ENCODE data around the gene TLCD5.

TLCD5 gene

GRCh38 chr11:120365512-120365911 is 40.4 kb downstream of the TLCD5 start:
- Histone ChIP-seq H3K18ac (ENCODE audit: low read length) (no peak overlapping the region), H3K4me3 (ENCODE audit: low read length in 2 of 2) (no peak overlapping the region), H3K4me2 (ENCODE audit: insufficient read depth, low read length, poor library complexity, severe bottlenecking) (no peak overlapping the region), H3K9me3 (replicated peaks in 1 of 2; ENCODE audit: control insufficient read depth in 2 of 2, insufficient read depth in 1 of 2, low read depth in 1 of 2, low read length in 2 of 2) (peaks cover 0 to 16% of the 10 kb centered on the region in 2 donors), H2BK5ac (ENCODE audit: low read length) (no peak overlapping the region), H3K79me1 (ENCODE audit: low read depth, low read length) (no peaks in the 10 kb centered on the region), H2AK5ac (ENCODE audit: low read depth, low read length) (no peak overlapping the region), H2BK120ac (ENCODE audit: low read depth, low read length) (no peak overlapping the region), H3K27me3 (ENCODE audit: control insufficient read depth in 3 of 3, insufficient read depth in 3 of 3, low read depth in 1 of 3, low read length in 3 of 3) (no peaks in the 10 kb centered on the region), H3K4ac (ENCODE audit: low read length) (no peak overlapping the region), H2BK15ac (ENCODE audit: low read length) (no peak overlapping the region), H3K27ac (replicated peaks; ENCODE audit: low read length) (no peak overlapping the region), H2BK12ac (ENCODE audit: low read length) (no peak overlapping the region), H3K14ac (ENCODE audit: low read length) (no peak overlapping the region), H4K91ac (ENCODE audit: low read depth, low read length, poor library complexity) (no peak overlapping the region), H3K36me3 (replicated peaks in 1 of 2; ENCODE audit: control insufficient read depth in 2 of 2, insufficient read depth in 2 of 2, low read length in 2 of 2) (no peaks in the 10 kb centered on the region), H2AFZ (ENCODE audit: low read length) (no peak overlapping the region), H3K4me1 (ENCODE audit: control insufficient read depth in 2 of 2, insufficient read depth in 1 of 2, low read depth in 1 of 2, low read length in 2 of 2) (no peaks in the 10 kb centered on the region), H3K23ac (ENCODE audit: low read depth, low read length, poor library complexity) (no peak overlapping the region), H3K9ac (ENCODE audit: low read depth, low read length, poor library complexity) (no peak overlapping the region), H4K8ac (ENCODE audit: low read depth, low read length) (no peak overlapping the region)
- DNase-seq (ENCODE audit: low spot score): no peak

GRCh38 chr11:120372296-120372695 is 47.2 kb downstream of the TLCD5 start:
- H4K91ac ChIP-seq (ENCODE audit: low read depth, low read length, poor library complexity): no peak overlapping the region
- H3K9ac ChIP-seq (ENCODE audit: low read depth, low read length, poor library complexity): no peak overlapping the region
- no peak overlapping the region for H3K4me2 ChIP-seq (ENCODE audit: insufficient read depth, low read length, poor library complexity, severe bottlenecking)
- no peak overlapping the region for H3K27ac ChIP-seq (replicated peaks; ENCODE audit: low read length)
- no peak overlapping the region for H4K8ac ChIP-seq (ENCODE audit: low read depth, low read length)
- H2BK120ac ChIP-seq (ENCODE audit: low read depth, low read length): no peak overlapping the region
- H3K4ac ChIP-seq (ENCODE audit: low read length): no peak overlapping the region
- H3K27me3 ChIP-seq (ENCODE audit: control insufficient read depth in 3 of 3, insufficient read depth in 3 of 3, low read depth in 1 of 3, low read length in 3 of 3): no peaks in the 10 kb centered on the region
- no peak overlapping the region for H2BK15ac ChIP-seq (ENCODE audit: low read length)
- H3K36me3 ChIP-seq (replicated peaks in 1 of 2; ENCODE audit: control insufficient read depth in 2 of 2, insufficient read depth in 2 of 2, low read length in 2 of 2): peaks cover 0 to 2% of the 10 kb centered on the region in 2 donors
- DNase-seq (ENCODE audit: low spot score): no peak
- peaks cover 1% of the 10 kb centered on the region for H3K79me1 ChIP-seq (ENCODE audit: low read depth, low read length)
- no peak overlapping the region for H2AK5ac ChIP-seq (ENCODE audit: low read depth, low read length)
- H3K18ac ChIP-seq (ENCODE audit: low read length): no peak overlapping the region
- H2BK5ac ChIP-seq (ENCODE audit: low read length): no peak overlapping the region
- no peaks in the 10 kb centered on the region for H3K4me1 ChIP-seq (ENCODE audit: control insufficient read depth in 2 of 2, insufficient read depth in 1 of 2, low read depth in 1 of 2, low read length in 2 of 2)
- H2BK12ac ChIP-seq (ENCODE audit: low read length): no peak overlapping the region
- no peak overlapping the region for H3K14ac ChIP-seq (ENCODE audit: low read length)
- no peak overlapping the region for H3K23ac ChIP-seq (ENCODE audit: low read depth, low read length, poor library complexity)
- no peak overlapping the region for H3K4me3 ChIP-seq (ENCODE audit: low read length in 2 of 2)
- H3K9me3 ChIP-seq (replicated peaks in 1 of 2; ENCODE audit: control insufficient read depth in 2 of 2, insufficient read depth in 1 of 2, low read depth in 1 of 2, low read length in 2 of 2): peaks cover 0 to 5% of the 10 kb centered on the region in 2 donors
- no peak overlapping the region for H2AFZ ChIP-seq (ENCODE audit: low read length)

- no peak overlapping the region for H3K23ac ChIP-seq (ENCODE audit: low read depth, low read length, poor library complexity)
- no peak overlapping the region for H3K18ac ChIP-seq (ENCODE audit: low read length)
- H2AFZ ChIP-seq (ENCODE audit: low read length): no peak overlapping the region
- DNase-seq (ENCODE audit: low spot score): no peak
- H3K14ac ChIP-seq (ENCODE audit: low read length): no peak overlapping the region
- no peaks in the 10 kb centered on the region for H3K27me3 ChIP-seq (ENCODE audit: control insufficient read depth in 3 of 3, insufficient read depth in 3 of 3, low read depth in 1 of 3, low read length in 3 of 3)
- WGBS, 2 donors (ENCODE audit: extremely low coverage in 2 of 2, insufficient read length in 2 of 2, insufficient replicate concordance in 1 of 2): no CpG with 5 or more reads among the region's 3 CpGs
- H3K4ac ChIP-seq (ENCODE audit: low read length): no peak overlapping the region
- no peak overlapping the region for H2BK15ac ChIP-seq (ENCODE audit: low read length)
- H3K4me3 ChIP-seq (ENCODE audit: low read length in 2 of 2): no peak overlapping the region
- no peak overlapping the region for H2BK120ac ChIP-seq (ENCODE audit: low read depth, low read length)
- no peak overlapping the region for H4K8ac ChIP-seq (ENCODE audit: low read depth, low read length)
- H2BK12ac ChIP-seq (ENCODE audit: low read length): no peak overlapping the region
- no peak overlapping the region for H2AK5ac ChIP-seq (ENCODE audit: low read depth, low read length)
- H3K9me3 ChIP-seq (replicated peaks in 1 of 2; ENCODE audit: control insufficient read depth in 2 of 2, insufficient read depth in 1 of 2, low read depth in 1 of 2, low read length in 2 of 2): peaks cover 0 to 22% of the 10 kb centered on the region in 2 donors
- H2BK5ac ChIP-seq (ENCODE audit: low read length): no peak overlapping the region
- no peak overlapping the region for H3K9ac ChIP-seq (ENCODE audit: low read depth, low read length, poor library complexity)
- H3K27ac ChIP-seq (replicated peaks; ENCODE audit: low read length): no peak overlapping the region
- H3K79me1 ChIP-seq (ENCODE audit: low read depth, low read length): peaks cover 2% of the 10 kb centered on the region
- no peak overlapping the region for H3K4me2 ChIP-seq (ENCODE audit: insufficient read depth, low read length, poor library complexity, severe bottlenecking)
- peaks cover 0 to 3% of the 10 kb centered on the region in 2 donors for H3K36me3 ChIP-seq (replicated peaks in 1 of 2; ENCODE audit: control insufficient read depth in 2 of 2, insufficient read depth in 2 of 2, low read length in 2 of 2)
- H3K4me1 ChIP-seq (ENCODE audit: control insufficient read depth in 2 of 2, insufficient read depth in 1 of 2, low read depth in 1 of 2, low read length in 2 of 2): no peaks in the 10 kb centered on the region
- no peak overlapping the region for H4K91ac ChIP-seq (ENCODE audit: low read depth, low read length, poor library complexity)
These were observed 50.0 kb downstream of the TLCD5 start for GRCh38 chr11:120375076-120375475.

- no peak overlapping the region for H3K27ac ChIP-seq (replicated peaks; ENCODE audit: low read length)
- H2AK5ac ChIP-seq (ENCODE audit: low read depth, low read length): no peak overlapping the region
- H3K4ac ChIP-seq (ENCODE audit: low read length): no peak overlapping the region
- H3K79me1 ChIP-seq (ENCODE audit: low read depth, low read length): peaks cover 2% of the 10 kb centered on the region
- peaks cover 2 to 22% of the 10 kb centered on the region in 2 donors for H3K9me3 ChIP-seq (replicated peaks in 1 of 2; ENCODE audit: control insufficient read depth in 2 of 2, insufficient read depth in 1 of 2, low read depth in 1 of 2, low read length in 2 of 2)
- WGBS, 2 donors (ENCODE audit: extremely low coverage in 2 of 2, insufficient read length in 2 of 2, insufficient replicate concordance in 1 of 2): no CpG with 5 or more reads among the region's 6 CpGs
- H3K18ac ChIP-seq (ENCODE audit: low read length): no peak overlapping the region
- no peak overlapping the region for H3K23ac ChIP-seq (ENCODE audit: low read depth, low read length, poor library complexity)
- H3K14ac ChIP-seq (ENCODE audit: low read length): no peak overlapping the region
- H3K4me2 ChIP-seq (ENCODE audit: insufficient read depth, low read length, poor library complexity, severe bottlenecking): no peak overlapping the region
- no peak overlapping the region for H3K9ac ChIP-seq (ENCODE audit: low read depth, low read length, poor library complexity)
- H3K27me3 ChIP-seq (ENCODE audit: control insufficient read depth in 3 of 3, insufficient read depth in 3 of 3, low read depth in 1 of 3, low read length in 3 of 3): no peaks in the 10 kb centered on the region
- H2BK15ac ChIP-seq (ENCODE audit: low read length): no peak overlapping the region
- DNase-seq (ENCODE audit: low spot score): no peak
- no peak overlapping the region for H4K8ac ChIP-seq (ENCODE audit: low read depth, low read length)
- H3K4me1 ChIP-seq (ENCODE audit: control insufficient read depth in 2 of 2, insufficient read depth in 1 of 2, low read depth in 1 of 2, low read length in 2 of 2): no peaks in the 10 kb centered on the region
- H4K91ac ChIP-seq (ENCODE audit: low read depth, low read length, poor library complexity): no peak overlapping the region
- H2BK120ac ChIP-seq (ENCODE audit: low read depth, low read length): no peak overlapping the region
- H2BK12ac ChIP-seq (ENCODE audit: low read length): no peak overlapping the region
- peaks cover 0 to 3% of the 10 kb centered on the region in 2 donors for H3K36me3 ChIP-seq (replicated peaks in 1 of 2; ENCODE audit: control insufficient read depth in 2 of 2, insufficient read depth in 2 of 2, low read length in 2 of 2)
- H2AFZ ChIP-seq (ENCODE audit: low read length): no peak overlapping the region
- H2BK5ac ChIP-seq (ENCODE audit: low read length): no peak overlapping the region
- H3K4me3 ChIP-seq (ENCODE audit: low read length in 2 of 2): no peak overlapping the region
These were observed 51.6 kb downstream of the TLCD5 start for GRCh38 chr11:120376547-120377182.
